ENCODE results near the gene KPNA6.

Gene KPNA6

DNA sequence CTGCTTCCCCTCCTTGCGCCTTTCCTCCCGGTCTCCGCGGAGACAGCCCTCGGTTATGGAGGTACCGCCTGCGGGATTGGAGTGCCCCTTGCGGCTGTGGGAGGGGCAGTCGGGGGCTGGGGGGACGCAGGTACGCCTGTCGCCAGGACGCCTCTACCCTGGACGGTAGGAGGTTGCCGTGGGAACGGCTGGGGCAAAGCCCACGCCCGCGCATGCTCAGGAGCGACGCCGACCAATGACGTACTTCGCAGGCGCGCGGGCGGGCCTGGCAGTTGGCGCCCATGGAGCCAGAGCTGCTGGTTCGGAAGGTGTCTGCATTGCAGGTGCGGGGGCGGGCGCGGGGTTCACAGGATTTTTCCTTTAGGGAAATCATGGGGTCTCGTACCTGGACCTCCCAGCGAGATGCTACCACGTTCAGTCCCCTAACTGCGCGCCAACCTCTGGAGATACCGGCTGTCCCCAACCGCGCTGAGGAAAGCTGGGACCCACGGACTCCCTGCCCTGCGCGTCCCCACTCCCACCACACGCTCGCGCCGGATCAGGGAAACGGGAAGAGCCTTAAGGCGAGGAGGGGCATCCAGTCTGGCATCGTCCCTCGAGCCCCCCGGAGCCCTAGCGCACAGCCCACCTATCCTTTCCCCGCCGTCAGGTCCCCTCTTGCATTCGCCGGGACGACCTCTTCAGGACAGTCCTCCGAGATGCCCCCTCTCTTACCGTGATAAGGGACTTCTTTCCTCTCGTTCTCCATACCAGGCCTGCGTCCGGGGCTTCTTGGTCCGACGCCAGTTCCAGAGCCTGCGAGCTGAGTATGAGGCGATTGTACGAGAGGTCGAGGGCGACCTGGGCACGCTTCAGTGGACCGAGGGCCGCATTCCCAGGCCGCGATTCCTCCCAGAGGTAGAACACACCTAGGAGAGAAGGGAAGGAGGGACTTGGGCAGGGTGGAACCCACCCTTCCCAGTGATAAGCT is 97.8 kb downstream of the KPNA6 start, which contains the start of gene IQCC:
TSS of gene IQCC (plus strand) at position 271 of the 970 bp plus-strand sequence. CDS start at position 282, 11 bp downstream.
- peaks cover 40% of the 10 kb centered on the region for H3K4me1 ChIP-seq (ENCODE audit: low read length)
- no peak for TF ChIP-seq EZH2phosphoT487 (IDR thresholded peaks at IDR 0.05; ENCODE audit: low read depth)
- TF ChIP-seq, protein P1, sequence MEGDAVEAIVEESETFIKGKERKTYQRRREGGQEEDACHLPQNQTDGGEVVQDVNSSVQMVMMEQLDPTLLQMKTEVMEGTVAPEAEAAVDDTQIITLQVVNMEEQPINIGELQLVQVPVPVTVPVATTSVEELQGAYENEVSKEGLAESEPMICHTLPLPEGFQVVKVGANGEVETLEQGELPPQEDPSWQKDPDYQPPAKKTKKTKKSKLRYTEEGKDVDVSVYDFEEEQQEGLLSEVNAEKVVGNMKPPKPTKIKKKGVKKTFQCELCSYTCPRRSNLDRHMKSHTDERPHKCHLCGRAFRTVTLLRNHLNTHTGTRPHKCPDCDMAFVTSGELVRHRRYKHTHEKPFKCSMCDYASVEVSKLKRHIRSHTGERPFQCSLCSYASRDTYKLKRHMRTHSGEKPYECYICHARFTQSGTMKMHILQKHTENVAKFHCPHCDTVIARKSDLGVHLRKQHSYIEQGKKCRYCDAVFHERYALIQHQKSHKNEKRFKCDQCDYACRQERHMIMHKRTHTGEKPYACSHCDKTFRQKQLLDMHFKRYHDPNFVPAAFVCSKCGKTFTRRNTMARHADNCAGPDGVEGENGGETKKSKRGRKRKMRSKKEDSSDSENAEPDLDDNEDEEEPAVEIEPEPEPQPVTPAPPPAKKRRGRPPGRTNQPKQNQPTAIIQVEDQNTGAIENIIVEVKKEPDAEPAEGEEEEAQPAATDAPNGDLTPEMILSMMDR (IDR thresholded peaks at IDR 0.05; ENCODE audit: low read depth, low read length), result no peak
- H3K9ac ChIP-seq (ENCODE audit: low read length), result peak within 1 kb of the TSS; percentile 55; the same call in 1 of the 2 replicates
- peak within 1 kb of the TSS; percentile 76 for H3K4me3 ChIP-seq (ENCODE audit: low read length)
- H3K4me2 ChIP-seq (ENCODE audit: low read length), result peak within 1 kb of the TSS; percentile 66
- H4K20me1 ChIP-seq (ENCODE audit: insufficient read depth, low read length), result no peaks in the 10 kb centered on the region
- peaks cover 26% of the 10 kb centered on the region for H3K36me3 ChIP-seq (replicated peaks; ENCODE audit: low read depth, low read length)
- H3K79me2 ChIP-seq (ENCODE audit: low read length), result peaks cover 23% of the 10 kb centered on the region
- H3K9me3 ChIP-seq (ENCODE audit: insufficient read depth, low read length), result no peaks in the 10 kb centered on the region
- no peak within 1 kb of the TSS for H3K27ac ChIP-seq (ENCODE audit: low read length)
- H3K27me3 ChIP-seq (ENCODE audit: low read depth, low read length), result no peaks in the 10 kb centered on the region
- H2AFZ ChIP-seq (ENCODE audit: low read depth, low read length), result no peak within 1 kb of the TSS

DNA sequence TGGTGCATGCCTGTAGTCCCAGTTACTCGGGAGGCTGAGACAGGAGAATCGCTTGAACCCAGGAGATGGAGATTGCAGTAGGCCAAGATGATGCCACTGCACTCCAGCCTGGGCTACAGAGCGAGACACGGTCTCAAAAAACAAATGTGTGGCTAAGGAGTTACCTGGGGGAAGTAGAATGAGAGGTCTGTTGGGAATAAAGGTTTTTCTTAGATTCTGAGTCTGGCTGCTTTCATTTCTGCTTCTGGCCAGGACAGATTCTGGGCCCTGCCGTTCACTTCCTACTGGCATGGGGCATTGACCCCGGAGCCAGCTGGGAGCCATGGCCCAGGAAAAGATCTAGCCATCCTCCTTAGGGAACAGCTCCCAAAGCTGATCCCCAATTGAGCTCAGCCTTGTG is 100.6 kb downstream of the KPNA6 start:
- H3K9me3 ChIP-seq (ENCODE audit: insufficient read depth, low read length), result no peaks in the 10 kb centered on the region
- no peak for TF ChIP-seq EZH2phosphoT487 (IDR thresholded peaks at IDR 0.05; ENCODE audit: low read depth)
- TF ChIP-seq, protein P1 (IDR thresholded peaks at IDR 0.05; ENCODE audit: low read depth, low read length), result no peak
- peaks cover 3% of the 10 kb centered on the region; the same call in 1 of the 2 replicates for H3K79me2 ChIP-seq (ENCODE audit: low read length)
- H3K4me1 ChIP-seq (ENCODE audit: low read length), result peaks cover 30% of the 10 kb centered on the region
- no peak overlapping the region for H3K4me3 ChIP-seq (ENCODE audit: low read length)
- no peak overlapping the region for H3K27ac ChIP-seq (ENCODE audit: low read length)
- no peak overlapping the region for H3K4me2 ChIP-seq (ENCODE audit: low read length)
- no peak overlapping the region for H2AFZ ChIP-seq (ENCODE audit: low read depth, low read length)
- no peak overlapping the region for H3K9ac ChIP-seq (ENCODE audit: low read length)
- peaks cover 23% of the 10 kb centered on the region for H3K36me3 ChIP-seq (replicated peaks; ENCODE audit: low read depth, low read length)
- no peaks in the 10 kb centered on the region for H4K20me1 ChIP-seq (ENCODE audit: insufficient read depth, low read length)
- no peaks in the 10 kb centered on the region for H3K27me3 ChIP-seq (ENCODE audit: low read depth, low read length)

DNA sequence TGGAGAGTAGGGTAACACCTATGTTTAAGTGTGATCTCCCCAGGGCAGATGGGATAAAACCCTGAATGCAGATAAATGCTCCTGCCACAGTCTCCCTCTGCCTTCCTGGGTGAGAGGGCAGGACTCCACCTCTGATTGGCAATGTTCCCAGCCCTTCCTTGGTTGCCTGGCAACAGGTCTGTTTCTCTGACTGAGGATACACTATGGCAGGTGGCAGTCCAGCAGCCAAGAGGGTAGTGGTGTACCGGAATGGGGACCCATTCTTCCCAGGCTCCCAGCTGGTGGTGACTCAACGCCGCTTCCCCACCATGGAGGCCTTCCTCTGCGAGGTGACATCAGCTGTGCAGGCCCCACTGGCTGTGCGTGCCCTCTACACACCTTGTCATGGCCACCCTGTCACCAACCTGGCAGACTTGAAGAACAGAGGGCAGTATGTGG is 101.1 kb downstream of the KPNA6 start, which contains the start of gene DCDC2B:
TSS of gene DCDC2B (plus strand) at position 199 of the 438 bp plus-strand sequence. CDS start at position 204, 5 bp downstream.
- Histone ChIP-seq H3K9ac (ENCODE audit: low read length) (no peak within 1 kb of the TSS), H3K27ac (ENCODE audit: low read length) (no peak within 1 kb of the TSS), H4K20me1 (ENCODE audit: insufficient read depth, low read length) (no peaks in the 10 kb centered on the region), H3K27me3 (ENCODE audit: low read depth, low read length) (no peaks in the 10 kb centered on the region), H3K36me3 (replicated peaks; ENCODE audit: low read depth, low read length) (peaks cover 19% of the 10 kb centered on the region), H2AFZ (ENCODE audit: low read depth, low read length) (no peak within 1 kb of the TSS), H3K4me3 (ENCODE audit: low read length) (no peak within 1 kb of the TSS), H3K4me1 (ENCODE audit: low read length) (peaks cover 30% of the 10 kb centered on the region), H3K4me2 (ENCODE audit: low read length) (no peak within 1 kb of the TSS), H3K9me3 (ENCODE audit: insufficient read depth, low read length) (no peaks in the 10 kb centered on the region), H3K79me2 (ENCODE audit: low read length) (no peaks in the 10 kb centered on the region)
- TF ChIP-seq EZH2phosphoT487 (IDR thresholded peaks at IDR 0.05; ENCODE audit: low read depth), result no peak
- TF ChIP-seq, protein P1 (IDR thresholded peaks at IDR 0.05; ENCODE audit: low read depth, low read length), result no peak

Measured in OCI-LY3 (cell line).